Ishikawa (cell line): ENCODE results near the gene ARSI.

Experiments
- CEBPB ChIP-seq: IDR thresholded peaks from 2 replicates; pipeline ENCODE4 v1.6.1; 2012
- CREB1 ChIP-seq: IDR thresholded peaks from 2 replicates; pipeline ENCODE4 v1.6.1; 2012; ENCODE audit warnings: low read depth
- EGR1 ChIP-seq: IDR thresholded peaks from 2 replicates; pipeline ENCODE4 v1.6.1; 2012
- EP300 ChIP-seq: IDR thresholded peaks from 2 replicates; pipeline ENCODE4 v1.6.1; 2012; ENCODE audit warnings: borderline replicate concordance
- FOXM1 ChIP-seq: IDR thresholded peaks from 2 replicates; pipeline ENCODE4 v1.6.1; 2012; ENCODE audit warnings: low read depth, borderline replicate concordance
- MAX ChIP-seq: IDR thresholded peaks from 2 replicates; pipeline ENCODE4 v1.6.1; 2012
- NFIC ChIP-seq: IDR thresholded peaks from 2 replicates; pipeline ENCODE4 v1.6.1; 2012
- RAD21 ChIP-seq: IDR thresholded peaks from 2 replicates; pipeline ENCODE4 v1.6.1; 2012; ENCODE audit warnings: low read depth
- REST ChIP-seq: IDR thresholded peaks from 2 replicates; pipeline ENCODE4 v1.6.1; 2012; ENCODE audit warnings: low read depth, mild to moderate bottlenecking
- TAF1 ChIP-seq: IDR thresholded peaks from 2 replicates; pipeline ENCODE4 v1.6.1; 2012; ENCODE audit warnings: low read depth, mild to moderate bottlenecking
- TEAD4 ChIP-seq: IDR thresholded peaks from 2 replicates; pipeline ENCODE4 v1.6.1; 2012
- YY1 ChIP-seq: IDR thresholded peaks from 2 replicates; pipeline ENCODE4 v1.6.1; 2012; ENCODE audit warnings: low read depth
- ZBTB7A ChIP-seq: IDR thresholded peaks from 2 replicates; pipeline ENCODE4 v1.6.1; 2012; ENCODE audit warnings: low read depth

DNA sequence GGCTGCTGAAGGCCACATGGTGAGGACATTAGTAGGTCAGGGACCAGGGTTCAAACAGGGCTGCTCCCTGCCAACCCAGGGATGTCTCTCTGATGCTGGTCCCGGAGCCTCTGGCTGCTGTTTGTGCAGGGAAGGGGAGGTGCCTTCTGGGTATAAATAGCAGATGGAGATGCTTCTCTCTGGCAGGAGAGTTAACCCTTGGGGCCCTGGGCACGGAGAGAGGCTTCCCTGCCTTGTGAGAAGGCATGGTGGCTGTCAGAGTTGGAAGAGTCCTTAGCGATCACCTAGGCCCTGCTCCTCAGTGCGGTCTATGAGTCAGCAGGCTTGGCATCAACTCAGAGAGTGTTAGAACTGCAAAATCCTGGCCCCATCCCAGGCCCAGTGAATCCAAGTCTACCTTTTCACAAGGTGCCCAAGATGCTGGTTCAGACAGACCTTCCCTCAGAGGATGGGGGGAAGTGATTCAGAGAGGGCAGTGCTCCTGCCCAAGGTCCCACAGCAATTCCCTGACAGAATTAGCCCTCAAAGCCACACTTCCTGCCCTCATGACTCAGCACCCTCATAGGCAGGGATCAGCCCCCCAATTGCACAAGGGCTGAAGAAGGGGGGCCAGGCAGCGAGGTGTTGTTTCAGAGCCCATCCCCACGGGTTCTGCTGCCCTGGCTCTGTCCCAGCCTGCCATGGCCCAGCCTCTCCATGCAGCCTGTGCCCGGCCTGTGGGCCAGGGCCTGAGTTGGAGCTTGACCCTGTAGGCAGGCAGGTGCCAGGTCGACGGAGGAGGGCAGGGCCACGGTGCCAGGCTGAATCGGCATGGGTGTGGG, 38.7 kb downstream of the ARSI start:
- TF ChIP-seq RAD21 (no peak), EP300 (no peak), REST (no peak), CEBPB (no peak), TEAD4 (no peak), NFIC (no peak), MAX (no peak), YY1 (no peak), CREB1 (no peak), FOXM1 (no peak), ZBTB7A (no peak), EGR1 (no peak), TAF1 (no peak)
